Left lung (tissue), 10 donors: ENCODE results near the gene MDK. TPM values are rescaled to one million over a fixed set of nuclear protein-coding genes. Genes with fewer than 3 reads are reported as not detected.

Experiments used
- ATAC-seq: fragments of 200-7000 bp; cut with Tn5 transposase; one replicate; pipeline ENCODE4 v1.9.1; 2020; ENCODE audit warnings: moderate library complexity
- DNase-seq, 4 donors: peaks; one replicate each; pipeline ENCODE4 v3.0.0-alpha.2; 2013 to 2020
- H3K27ac ChIP-seq, 2 donors: fragments of 200-600 bp; sonication (generic) in 1 of 2; one replicate each; pipeline versions ENCODE4 v1.5.0 to v1.8.0; 2020 to 2021
- H3K27me3 ChIP-seq, 2 donors: fragments of 200-600 bp; sonication (generic) in 1 of 2; one replicate each; pipeline versions ENCODE4 v1.5.0 to v1.8.0; 2020 to 2021
- H3K36me3 ChIP-seq, 2 donors: fragments of 200-600 bp; sonication (generic) in 1 of 2; one replicate each; pipeline versions ENCODE4 v1.5.0 to v1.8.0; 2020 to 2021
- H3K4me1 ChIP-seq, 2 donors: fragments of 200-600 bp; one replicate each; pipeline ENCODE4 v1.8.0; 2021
- H3K4me3 ChIP-seq, 2 donors: fragments of 200-600 bp; sonication (generic) in 1 of 2; one replicate each; pipeline versions ENCODE4 v1.5.0 to v1.8.0; 2020 to 2021; ENCODE audit warnings: mild to moderate bottlenecking in 1 of 2
- H3K9me3 ChIP-seq, 2 donors: fragments of 200-600 bp; sonication (generic) in 1 of 2; one replicate each; pipeline versions ENCODE4 v1.5.0 to v1.8.0; 2020 to 2021
- CTCF ChIP-seq, 2 donors: fragments of 200-600 bp; sonication (generic) in 1 of 2; IDR thresholded peaks; one replicate each; pipeline versions ENCODE4 v1.5.0 to v1.8.0; 2021; ENCODE audit warnings: antibody characterized with exemption in 2 of 2
- intact Hi-C, 2 donors: fragments of 100-400 bp; cut with DNase I; formaldehyde crosslinking; loops; one replicate each; pipeline versions ENCODE4 v1.11.2 to v1.14.2; 2022
- polyA plus RNA-seq, 6 donors: library from polyadenylated mRNA; unstranded; fragments of 120-200 nt; gene quantifications; one replicate each; pipeline ENCODE4 v1.2.1, GENCODE V29; 2013; ENCODE audit not compliant: insufficient read length in 6 of 6
- total RNA-seq, 2 donors: library from RNA; stranded (reverse); fragmentation: NEBNext Ultra II Directional; extraction: Animal tissue kit (Norgen Biotek cat#: 25700); gene quantifications; one replicate each; pipeline ENCODE4 v1.2.1, GENCODE V29; 2021
- donor health status: DM: no; HTN: yes; CAD: no.
- donor health status: DM: no; HTN: no; CAD: no.

MDK gene
- total and polyA plus RNA-seq, 8 donors = 15.4 to 1,135 (median 872) TPM

- Histone ChIP-seq H3K4me1 (peaks cover 12 to 91% of the 10 kb centered on the region in 2 donors), H3K27me3 (peaks cover 2 to 10% of the 10 kb centered on the region in 2 donors), H3K4me3 (peak overlapping the region in 1 of 2 donors; percentile 9), H3K36me3 (no peaks in the 10 kb centered on the region), H3K27ac (peak overlapping the region; percentile 62 to 90), H3K9me3 (no peaks in the 10 kb centered on the region)
- intact Hi-C loops = no loop called here
- DNase-seq (no peak), ATAC-seq (peak; percentile 24)
- TF ChIP-seq CTCF (IDR thresholded peaks at IDR 0.05) = no peak
These were observed 42.3 kb upstream of the MDK start for GRCh38 chr11:46338988-46339666.

GRCh38 chr11:46339816-46340215 is 41.7 kb upstream of the MDK start:
- H3K27ac ChIP-seq = peak overlapping the region; percentile 62 to 90
- peaks cover 13 to 90% of the 10 kb centered on the region in 2 donors for H3K4me1 ChIP-seq
- H3K4me3 ChIP-seq = no peak overlapping the region
- ATAC-seq = peak; percentile 21
- H3K27me3 ChIP-seq = peaks cover 0 to 3% of the 10 kb centered on the region in 2 donors
- intact Hi-C loops = no loop called here
- no peak for TF ChIP-seq CTCF (IDR thresholded peaks at IDR 0.05)
- H3K36me3 ChIP-seq = no peaks in the 10 kb centered on the region
- H3K9me3 ChIP-seq = no peaks in the 10 kb centered on the region
- DNase-seq = peak in 1 of 4 donors; percentile 64

GRCh38 chr11:46341454-46341853 is 40.0 kb upstream of the MDK start:
- Histone ChIP-seq H3K9me3 (no peaks in the 10 kb centered on the region), H3K27me3 (no peaks in the 10 kb centered on the region), H3K27ac (peak overlapping the region in 1 of 2 donors; percentile 90), H3K4me3 (no peak overlapping the region), H3K36me3 (no peaks in the 10 kb centered on the region), H3K4me1 (peaks cover 16 to 98% of the 10 kb centered on the region in 2 donors)
- no peak for TF ChIP-seq CTCF (IDR thresholded peaks at IDR 0.05)
- DNase-seq = no peak
- intact Hi-C loops = no loop called here
- no peak for ATAC-seq

- no peaks in the 10 kb centered on the region for H3K27me3 ChIP-seq
- no peaks in the 10 kb centered on the region for H3K36me3 ChIP-seq
- H3K4me3 ChIP-seq = no peak overlapping the region
- peak overlapping the region; percentile 13 to 90 for H3K27ac ChIP-seq
- intact Hi-C loops = no loop called here
- no peak for TF ChIP-seq CTCF (IDR thresholded peaks at IDR 0.05)
- DNase-seq = peak in 1 of 4 donors; percentile 64
- ATAC-seq = no peak
- no peaks in the 10 kb centered on the region for H3K9me3 ChIP-seq
- H3K4me1 ChIP-seq = peaks cover 16 to 97% of the 10 kb centered on the region in 2 donors
These were observed 39.2 kb upstream of the MDK start for GRCh38 chr11:46342239-46342638.

GRCh38 chr11:46343520-46343919 is 37.9 kb upstream of the MDK start:
- H3K4me3 ChIP-seq = no peak overlapping the region
- peak overlapping the region; percentile 13 to 90 for H3K27ac ChIP-seq
- ATAC-seq (no peak), DNase-seq (no peak)
- peaks cover 22 to 92% of the 10 kb centered on the region in 2 donors for H3K4me1 ChIP-seq
- intact Hi-C loops = no loop called here
- H3K27me3 ChIP-seq = no peaks in the 10 kb centered on the region
- no peak for TF ChIP-seq CTCF (IDR thresholded peaks at IDR 0.05)
- no peaks in the 10 kb centered on the region for H3K36me3 ChIP-seq
- H3K9me3 ChIP-seq = no peaks in the 10 kb centered on the region
